Spleen (tissue), 11 donors: ENCODE measurements around the gene VSTM2A. TPM values are rescaled to one million over a fixed set of nuclear protein-coding genes. Genes with fewer than 3 reads are reported as not detected.

Experiments
- DNase-seq: peaks from one replicate; pipeline ENCODE4 v3.0.0-alpha.2; 2020
- H3K27ac ChIP-seq, 8 donors: fragments of 200-600 bp; sonication (generic) in 7 of 8; 1 replicate in 4 of 8; 2 replicates in 4 of 8; pipeline versions ENCODE4 v1.5.0 to v1.8.0; 2016 to 2021; ENCODE audit warnings: inconsistent platforms in 4 of 8, mild to moderate bottlenecking in 4 of 8, moderate library complexity in 1 of 8
- H3K27me3 ChIP-seq, 7 donors: fragments of 200-600 bp; sonication (generic) in 6 of 7; replicated peaks in 1 of 7; 1 replicate in 4 of 7; 2 replicates in 3 of 7; pipeline versions ENCODE4 v1.5.0 to v1.8.0; 2016 to 2021; ENCODE audit warnings: inconsistent platforms in 3 of 7, mild to moderate bottlenecking in 1 of 7
- H3K36me3 ChIP-seq, 6 donors: fragments of 200-600 bp; sonication (generic) in 5 of 6; 1 replicate in 4 of 6; 2 replicates in 2 of 6; pipeline versions ENCODE4 v1.5.0 to v1.8.0; 2016 to 2021; ENCODE audit warnings: inconsistent platforms in 2 of 6
- H3K4me1 ChIP-seq, 6 donors: fragments of 200-600 bp; sonication (generic) in 5 of 6; 1 replicate in 3 of 6; 2 replicates in 3 of 6; pipeline versions ENCODE4 v1.5.0 to v1.8.0; 2016 to 2021; ENCODE audit warnings: inconsistent platforms in 3 of 6
- H3K4me3 ChIP-seq, 8 donors: fragments of 200-600 bp; sonication (generic) in 7 of 8; 1 replicate in 4 of 8; 2 replicates in 4 of 8; pipeline versions ENCODE4 v1.5.0 to v1.8.0; 2016 to 2021; ENCODE audit warnings: inconsistent platforms in 4 of 8, mild to moderate bottlenecking in 4 of 8, moderate library complexity in 2 of 8
- H3K9me3 ChIP-seq, 8 donors: fragments of 200-600 bp; sonication (generic) in 7 of 8; 1 replicate in 4 of 8; 2 replicates in 4 of 8; pipeline versions ENCODE4 v1.5.0 to v1.8.0; 2016 to 2021; ENCODE audit warnings: inconsistent platforms in 4 of 8
- CTCF ChIP-seq, 11 experiments: fragments of 200-600 bp in 7 of 11; fragments of 450-650 bp in 4 of 11; sonication (generic) in 4 of 11; IDR thresholded peaks in 8 of 11; conservative IDR thresholded peaks in 3 of 11; 1 replicate in 7 of 11; 2 replicates in 4 of 11; pipeline versions ENCODE4 v1.4.0 to v1.8.0; 2016 to 2021; ENCODE audit warnings: antibody characterized with exemption in 11 of 11, inconsistent platforms in 4 of 11, mild to moderate bottlenecking in 1 of 11
- POLR2A ChIP-seq, 3 donors: fragments of 450-650 bp; IDR thresholded peaks; one replicate each; pipeline ENCODE4 v1.5.1; 2017; ENCODE audit warnings: antibody characterized with exemption in 3 of 3, mild to moderate bottlenecking in 1 of 3
- POLR2AphosphoS5 ChIP-seq, 3 donors: sonication (generic); formaldehyde crosslinking; IDR thresholded peaks; one replicate each; pipeline ENCODE4 v1.5.1; 2017; ENCODE audit warnings: antibody characterized with exemption in 3 of 3
- WGBS, 5 donors: extraction: QIAGEN DNeasy Blood & Tissue Kit in 3 of 5; methylation state at CpG; one replicate each; pipeline versions ENCODE4 v1.1.5 to v1.1.7; 2013 to 2018; 5-methylcytosine and 5-hydroxymethylcytosine counted together
- intact Hi-C: fragments of 100-400 bp; cut with DNase I; formaldehyde crosslinking; loops from one replicate; pipeline ENCODE4 v1.15.0; 2023; ENCODE audit warnings: low total_unique reads
- polyA plus RNA-seq, 3 donors: library from polyadenylated mRNA; stranded (reverse); fragments of 200-250 nt; gene quantifications; one replicate each; pipeline ENCODE4 v1.2.1, GENCODE V29; 2013
- total RNA-seq, 7 donors: library from RNA; depleted of rRNA in 3 of 7; stranded (reverse); fragments of >200 nt in 3 of 7; fragmentation: NEBNext Ultra II Directional in 4 of 7; extraction: Animal tissue kit (Norgen Biotek cat#: 25700) in 4 of 7; gene quantifications; one replicate each; pipeline versions ENCODE4 v1.1.0 to v1.2.1, GENCODE V29; 2016 to 2021
- donor health status: healthy with polysubstance abuse.
- donor health status: DM: no; HTN: no; CAD: no; lungs with moderate emphysema.
- donor health status: DM: no; HTN: no; CAD: no.
- donor health status: Bipolar disorder and iron deficiency.
- donor health status: healthy.
- donor health status: DM: no; HTN: no; CAD: no.
- donor health status: DM: yes; HTN: yes; CAD: no.

Gene VSTM2A
- total and polyA plus RNA-seq, 10 donors, result not detected

- WGBS, 5 donors, result 6 to 12% (median 9%) methylated on average over 7 of the region's 7 CpGs
- TF ChIP-seq CTCF (IDR thresholded peaks at IDR 0.05 in 8 of 11, conservative IDR thresholded peaks at IDR 0.05 in 3 of 11), result no peak
- TF ChIP-seq POLR2AphosphoS5 (IDR thresholded peaks at IDR 0.05), result no peak
- TF ChIP-seq POLR2A (IDR thresholded peaks at IDR 0.05), result no peak
- Histone ChIP-seq H3K4me1 (peaks cover 0 to 17% (median 2%) of the 10 kb centered on the region in 6 donors), H3K4me3 (no peak overlapping the region), H3K27me3 (peaks cover 0 to 84% (median 61%) of the 10 kb centered on the region in 7 donors), H3K36me3 (no peaks in the 10 kb centered on the region), H3K27ac (no peak overlapping the region), H3K9me3 (peaks cover 0 to 14% (median 0%) of the 10 kb centered on the region in 8 donors)
- no peak for DNase-seq
- intact Hi-C loops, result no loop called here
Observed at GRCh38 chr7:54543051-54543488, 895 bp downstream of the VSTM2A start.

- H3K9me3 ChIP-seq, result peaks cover 0 to 14% (median 0%) of the 10 kb centered on the region in 8 donors
- no peak for TF ChIP-seq POLR2AphosphoS5 (IDR thresholded peaks at IDR 0.05)
- no peak for TF ChIP-seq CTCF (IDR thresholded peaks at IDR 0.05 in 8 of 11, conservative IDR thresholded peaks at IDR 0.05 in 3 of 11)
- TF ChIP-seq POLR2A (IDR thresholded peaks at IDR 0.05), result no peak
- peaks cover 0 to 17% (median 2%) of the 10 kb centered on the region in 6 donors for H3K4me1 ChIP-seq
- 3 to 16% (median 7%) methylated on average over 3 of the region's 3 CpGs for WGBS, 5 donors
- peaks cover 0 to 90% (median 61%) of the 10 kb centered on the region in 7 donors for H3K27me3 ChIP-seq
- DNase-seq, result no peak
- no peaks in the 10 kb centered on the region for H3K36me3 ChIP-seq
- H3K27ac ChIP-seq, result no peak overlapping the region
- intact Hi-C loops, result no loop called here
- H3K4me3 ChIP-seq, result no peak overlapping the region
Observed at GRCh38 chr7:54544149-54544526, 2.0 kb downstream of the VSTM2A start.

DNA sequence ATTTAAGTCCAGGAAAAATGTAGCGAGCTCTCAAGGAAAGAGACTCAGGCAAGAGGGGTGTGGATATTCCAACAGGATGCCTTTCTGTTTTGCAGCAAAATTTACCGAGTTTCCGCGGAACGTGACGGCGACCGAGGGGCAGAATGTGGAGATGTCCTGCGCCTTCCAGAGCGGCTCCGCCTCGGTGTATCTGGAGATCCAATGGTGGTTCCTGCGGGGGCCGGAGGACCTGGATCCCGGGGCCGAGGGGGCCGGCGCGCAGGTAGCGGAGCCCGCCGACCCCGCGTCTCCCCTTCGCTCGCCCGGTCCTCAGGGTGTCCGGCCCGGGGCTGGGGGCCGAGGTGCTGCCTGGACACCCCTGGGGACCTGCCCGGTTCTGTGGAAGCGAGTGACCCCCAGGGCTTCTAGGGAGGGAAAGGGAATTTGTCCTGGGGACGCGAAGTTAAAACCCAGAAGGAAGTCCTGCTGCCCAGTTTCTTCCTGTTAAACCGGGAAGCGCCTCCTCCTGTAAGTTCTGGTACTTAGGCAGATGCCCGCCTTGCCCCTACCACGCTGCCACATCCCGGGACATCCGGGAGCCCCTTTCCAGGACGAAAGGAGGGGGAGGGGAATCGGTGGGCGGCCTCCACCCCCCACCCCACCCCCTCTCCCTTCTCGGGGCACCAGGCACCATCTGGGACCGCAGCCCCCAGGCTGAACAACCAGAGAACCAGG is 2.5 kb downstream of the VSTM2A start:
- Histone ChIP-seq H3K27me3 (peaks cover 0 to 90% (median 61%) of the 10 kb centered on the region in 7 donors), H3K27ac (no peak overlapping the region), H3K9me3 (peaks cover 0 to 14% (median 0%) of the 10 kb centered on the region in 8 donors), H3K4me3 (peak overlapping the region in 1 of 8 donors; percentile 13), H3K36me3 (no peaks in the 10 kb centered on the region), H3K4me1 (peaks cover 0 to 17% (median 2%) of the 10 kb centered on the region in 6 donors)
- WGBS, 5 donors, result 2 to 16% (median 5%) methylated on average over 24 to 45 of the region's 45 CpGs
- intact Hi-C loops, result no loop called here
- TF ChIP-seq POLR2A (IDR thresholded peaks at IDR 0.05) (no peak), CTCF (IDR thresholded peaks at IDR 0.05 in 8 of 11, conservative IDR thresholded peaks at IDR 0.05 in 3 of 11) (no peak), POLR2AphosphoS5 (IDR thresholded peaks at IDR 0.05) (no peak)
- DNase-seq, result peak; percentile 47

DNA sequence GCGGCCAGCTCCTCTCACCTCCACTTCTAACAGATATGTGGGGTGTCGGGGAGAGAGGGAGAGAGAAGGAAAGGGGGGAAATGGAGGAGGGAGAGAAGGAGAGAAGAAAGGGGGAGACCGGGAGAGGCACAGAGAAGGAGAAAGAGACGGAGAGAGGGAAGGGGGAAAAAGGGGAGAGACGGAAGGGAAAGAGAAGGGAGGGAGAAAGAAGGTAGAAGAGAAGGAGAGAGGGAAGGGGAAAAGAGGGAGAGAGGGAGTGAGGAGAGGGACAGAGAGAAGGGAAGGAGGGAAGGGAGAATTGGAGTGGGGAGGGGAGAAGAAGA is 3.0 kb downstream of the VSTM2A start:
- peaks cover 0 to 85% (median 61%) of the 10 kb centered on the region in 7 donors for H3K27me3 ChIP-seq
- peaks cover 0 to 14% (median 0%) of the 10 kb centered on the region in 8 donors for H3K9me3 ChIP-seq
- 6 to 15% (median 9%) methylated on average over 5 of the region's 5 CpGs for WGBS, 5 donors

More for the DNA sequence above, 3.0 kb downstream of the VSTM2A start:
- H3K4me3 ChIP-seq, result no peak overlapping the region
- DNase-seq, result no peak
- no peak overlapping the region for H3K27ac ChIP-seq
- H3K36me3 ChIP-seq, result no peaks in the 10 kb centered on the region
- intact Hi-C loops, result no loop called here
- H3K4me1 ChIP-seq, result peaks cover 0 to 17% (median 2%) of the 10 kb centered on the region in 6 donors
- TF ChIP-seq CTCF (IDR thresholded peaks at IDR 0.05 in 8 of 11, conservative IDR thresholded peaks at IDR 0.05 in 3 of 11) (no peak), POLR2AphosphoS5 (IDR thresholded peaks at IDR 0.05) (no peak), POLR2A (IDR thresholded peaks at IDR 0.05) (no peak)
